ENCODE results near the gene SPPL2C. TPM values are rescaled to one million over a fixed set of nuclear protein-coding genes. Genes with fewer than 3 reads are reported as not detected.

SPPL2C gene
- total and polyA plus RNA-seq, 2 of the 8 experiments (the other 6 are each of a cell fraction or from before 2014, with no cell fraction given): not detected

DNA sequence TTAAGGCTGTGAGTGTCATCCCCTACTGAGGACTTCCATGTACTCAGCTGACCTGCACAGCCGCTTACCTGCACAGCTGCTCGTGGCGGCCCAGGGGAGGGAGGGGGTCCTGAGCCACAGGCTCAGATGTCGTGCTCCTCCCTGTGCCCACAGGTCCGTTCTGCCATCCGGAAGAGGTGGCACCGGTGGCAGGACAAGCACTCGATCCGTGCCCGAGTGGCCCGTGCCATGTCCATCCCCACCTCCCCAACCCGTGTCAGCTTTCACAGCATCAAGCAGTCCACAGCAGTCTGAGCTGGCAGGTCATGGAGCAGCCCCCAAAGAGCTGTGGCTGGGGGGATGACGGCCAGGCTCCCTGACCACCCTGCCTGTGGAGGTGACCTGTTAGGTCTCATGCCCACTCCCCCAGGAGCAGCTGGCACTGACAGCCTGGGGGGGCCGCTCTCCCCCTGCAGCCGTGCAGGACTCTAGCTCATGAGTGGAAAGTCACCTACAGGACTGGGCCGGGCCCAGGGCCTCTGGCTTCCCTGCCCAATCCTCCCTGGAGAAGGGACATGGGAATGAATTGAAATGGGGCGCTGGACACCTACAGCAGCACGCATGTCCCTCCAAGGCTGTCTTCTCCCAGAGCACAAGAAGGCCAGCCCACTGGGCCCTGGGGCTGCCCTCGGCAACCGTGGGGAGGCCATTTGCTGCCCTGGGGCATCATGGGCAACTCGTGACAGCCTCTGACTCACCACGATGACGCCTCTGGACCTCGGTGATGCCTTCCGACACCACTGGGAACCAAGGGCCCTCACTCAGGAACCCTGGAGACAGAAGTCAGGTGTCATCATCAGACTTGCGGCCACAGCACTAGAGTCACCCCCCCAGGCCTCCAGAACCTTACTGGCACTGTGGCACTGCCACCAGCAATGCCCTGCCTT, 9.9 kb upstream of the SPPL2C start (continued):
- TF ChIP-seq, protein P1, sequence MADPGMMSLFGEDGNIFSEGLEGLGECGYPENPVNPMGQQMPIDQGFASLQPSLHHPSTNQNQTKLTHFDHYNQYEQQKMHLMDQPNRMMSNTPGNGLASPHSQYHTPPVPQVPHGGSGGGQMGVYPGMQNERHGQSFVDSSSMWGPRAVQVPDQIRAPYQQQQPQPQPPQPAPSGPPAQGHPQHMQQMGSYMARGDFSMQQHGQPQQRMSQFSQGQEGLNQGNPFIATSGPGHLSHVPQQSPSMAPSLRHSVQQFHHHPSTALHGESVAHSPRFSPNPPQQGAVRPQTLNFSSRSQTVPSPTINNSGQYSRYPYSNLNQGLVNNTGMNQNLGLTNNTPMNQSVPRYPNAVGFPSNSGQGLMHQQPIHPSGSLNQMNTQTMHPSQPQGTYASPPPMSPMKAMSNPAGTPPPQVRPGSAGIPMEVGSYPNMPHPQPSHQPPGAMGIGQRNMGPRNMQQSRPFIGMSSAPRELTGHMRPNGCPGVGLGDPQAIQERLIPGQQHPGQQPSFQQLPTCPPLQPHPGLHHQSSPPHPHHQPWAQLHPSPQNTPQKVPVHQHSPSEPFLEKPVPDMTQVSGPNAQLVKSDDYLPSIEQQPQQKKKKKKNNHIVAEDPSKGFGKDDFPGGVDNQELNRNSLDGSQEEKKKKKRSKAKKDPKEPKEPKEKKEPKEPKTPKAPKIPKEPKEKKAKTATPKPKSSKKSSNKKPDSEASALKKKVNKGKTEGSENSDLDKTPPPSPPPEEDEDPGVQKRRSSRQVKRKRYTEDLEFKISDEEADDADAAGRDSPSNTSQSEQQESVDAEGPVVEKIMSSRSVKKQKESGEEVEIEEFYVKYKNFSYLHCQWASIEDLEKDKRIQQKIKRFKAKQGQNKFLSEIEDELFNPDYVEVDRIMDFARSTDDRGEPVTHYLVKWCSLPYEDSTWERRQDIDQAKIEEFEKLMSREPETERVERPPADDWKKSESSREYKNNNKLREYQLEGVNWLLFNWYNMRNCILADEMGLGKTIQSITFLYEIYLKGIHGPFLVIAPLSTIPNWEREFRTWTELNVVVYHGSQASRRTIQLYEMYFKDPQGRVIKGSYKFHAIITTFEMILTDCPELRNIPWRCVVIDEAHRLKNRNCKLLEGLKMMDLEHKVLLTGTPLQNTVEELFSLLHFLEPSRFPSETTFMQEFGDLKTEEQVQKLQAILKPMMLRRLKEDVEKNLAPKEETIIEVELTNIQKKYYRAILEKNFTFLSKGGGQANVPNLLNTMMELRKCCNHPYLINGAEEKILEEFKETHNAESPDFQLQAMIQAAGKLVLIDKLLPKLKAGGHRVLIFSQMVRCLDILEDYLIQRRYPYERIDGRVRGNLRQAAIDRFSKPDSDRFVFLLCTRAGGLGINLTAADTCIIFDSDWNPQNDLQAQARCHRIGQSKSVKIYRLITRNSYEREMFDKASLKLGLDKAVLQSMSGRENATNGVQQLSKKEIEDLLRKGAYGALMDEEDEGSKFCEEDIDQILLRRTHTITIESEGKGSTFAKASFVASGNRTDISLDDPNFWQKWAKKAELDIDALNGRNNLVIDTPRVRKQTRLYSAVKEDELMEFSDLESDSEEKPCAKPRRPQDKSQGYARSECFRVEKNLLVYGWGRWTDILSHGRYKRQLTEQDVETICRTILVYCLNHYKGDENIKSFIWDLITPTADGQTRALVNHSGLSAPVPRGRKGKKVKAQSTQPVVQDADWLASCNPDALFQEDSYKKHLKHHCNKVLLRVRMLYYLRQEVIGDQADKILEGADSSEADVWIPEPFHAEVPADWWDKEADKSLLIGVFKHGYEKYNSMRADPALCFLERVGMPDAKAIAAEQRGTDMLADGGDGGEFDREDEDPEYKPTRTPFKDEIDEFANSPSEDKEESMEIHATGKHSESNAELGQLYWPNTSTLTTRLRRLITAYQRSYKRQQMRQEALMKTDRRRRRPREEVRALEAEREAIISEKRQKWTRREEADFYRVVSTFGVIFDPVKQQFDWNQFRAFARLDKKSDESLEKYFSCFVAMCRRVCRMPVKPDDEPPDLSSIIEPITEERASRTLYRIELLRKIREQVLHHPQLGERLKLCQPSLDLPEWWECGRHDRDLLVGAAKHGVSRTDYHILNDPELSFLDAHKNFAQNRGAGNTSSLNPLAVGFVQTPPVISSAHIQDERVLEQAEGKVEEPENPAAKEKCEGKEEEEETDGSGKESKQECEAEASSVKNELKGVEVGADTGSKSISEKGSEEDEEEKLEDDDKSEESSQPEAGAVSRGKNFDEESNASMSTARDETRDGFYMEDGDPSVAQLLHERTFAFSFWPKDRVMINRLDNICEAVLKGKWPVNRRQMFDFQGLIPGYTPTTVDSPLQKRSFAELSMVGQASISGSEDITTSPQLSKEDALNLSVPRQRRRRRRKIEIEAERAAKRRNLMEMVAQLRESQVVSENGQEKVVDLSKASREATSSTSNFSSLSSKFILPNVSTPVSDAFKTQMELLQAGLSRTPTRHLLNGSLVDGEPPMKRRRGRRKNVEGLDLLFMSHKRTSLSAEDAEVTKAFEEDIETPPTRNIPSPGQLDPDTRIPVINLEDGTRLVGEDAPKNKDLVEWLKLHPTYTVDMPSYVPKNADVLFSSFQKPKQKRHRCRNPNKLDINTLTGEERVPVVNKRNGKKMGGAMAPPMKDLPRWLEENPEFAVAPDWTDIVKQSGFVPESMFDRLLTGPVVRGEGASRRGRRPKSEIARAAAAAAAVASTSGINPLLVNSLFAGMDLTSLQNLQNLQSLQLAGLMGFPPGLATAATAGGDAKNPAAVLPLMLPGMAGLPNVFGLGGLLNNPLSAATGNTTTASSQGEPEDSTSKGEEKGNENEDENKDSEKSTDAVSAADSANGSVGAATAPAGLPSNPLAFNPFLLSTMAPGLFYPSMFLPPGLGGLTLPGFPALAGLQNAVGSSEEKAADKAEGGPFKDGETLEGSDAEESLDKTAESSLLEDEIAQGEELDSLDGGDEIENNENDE (IDR thresholded peaks at IDR 0.05; ENCODE audit: insufficient replicate concordance, low read length): no peak
- TF ChIP-seq SIX5 (IDR thresholded peaks at IDR 0.05; ENCODE audit: low read depth, low read length): no peak
- TF ChIP-seq GTF2F1 (IDR thresholded peaks at IDR 0.05; ENCODE audit: borderline replicate concordance, low read depth, low read length): no peak
- TF ChIP-seq KDM1A (IDR thresholded peaks at IDR 0.05; ENCODE audit: borderline replicate concordance, low read length): no peak
- no peak for TF ChIP-seq RAD21 (IDR thresholded peaks at IDR 0.05 in 1 of 2, conservative IDR thresholded peaks at IDR 0.05 in 1 of 2; ENCODE audit: low read depth in 2 of 2, low read length in 2 of 2)
- TF ChIP-seq, protein P2, sequence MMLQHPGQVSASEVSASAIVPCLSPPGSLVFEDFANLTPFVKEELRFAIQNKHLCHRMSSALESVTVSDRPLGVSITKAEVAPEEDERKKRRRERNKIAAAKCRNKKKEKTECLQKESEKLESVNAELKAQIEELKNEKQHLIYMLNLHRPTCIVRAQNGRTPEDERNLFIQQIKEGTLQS (IDR thresholded peaks at IDR 0.05; ENCODE audit: insufficient read depth, low read depth, low read length): no peak

All from H1 (cell line).